GM12878 (cell line): Measurements from ENCODE around the gene RNASEH2B. TPM values are rescaled to one million over a fixed set of nuclear protein-coding genes. Genes with fewer than 3 reads are reported as not detected.

ENCODE experiments used
- ATAC-seq: fragments of 200-7000 bp; cut with Tn5 transposase; 3 replicates; pipeline ENCODE4 v1.9.1; 2020; ENCODE audit warnings: mild to moderate bottlenecking, moderate library complexity
- BruUV-seq: library from RNA; stranded (reverse); fragments of 400-500 nt; replicated peaks from 2 replicates; lab custom pipeline; 2021; lab: Mats Ljungman, UMichigan
- CTCF ChIA-PET: fragments of 300-600 bp; sonication (Branson Sonifier 250); formaldehyde crosslinking; extraction: SDS; loops from one replicate; lab custom pipeline; 2021; ENCODE audit warnings: inconsistent platforms; lab: Yijun Ruan, JAX
- POLR2A ChIA-PET: fragments of 350-600 bp; formaldehyde crosslinking; extraction: SDS; loops from one replicate; lab custom pipeline; 2021; ENCODE audit warnings: inconsistent platforms; lab: Charles Lee
- RAD21 ChIA-PET: fragments of 300-600 bp; sonication (Branson Sonifier 250); formaldehyde crosslinking; loops from one replicate; lab custom pipeline; 2023; ENCODE audit warnings: antibody characterized with exemption; ENCODE audit not compliant: unreplicated experiment; lab: Charles Lee
- SMC1A ChIA-PET: fragments of 300-600 bp; sonication (Branson Sonifier 250); formaldehyde crosslinking; loops from one replicate; lab custom pipeline; 2023; ENCODE audit not compliant: unreplicated experiment, uncharacterized antibody; lab: Charles Lee
- DNase-seq: peaks from one replicate; pipeline ENCODE4 v3.0.0-alpha.2; 2011; ENCODE audit warnings: low read depth, low spot score
- FAIRE-seq: peaks from 3 replicates; lab custom pipeline; 2011; peaks lifted over from hg19 to GRCh38; lab: Jason Lieb, UNC
- H2AFZ ChIP-seq: 2 replicates; pipeline ENCODE4 v1.6.0; 2011; ENCODE audit warnings: low read depth, low read length, control low read depth; ENCODE audit not compliant: control insufficient read depth
- H3K27ac ChIP-seq: 2 replicates; pipeline ENCODE4 v1.5.1; 2011; ENCODE audit warnings: control low read depth; ENCODE audit not compliant: control insufficient read depth, insufficient read depth
- H3K27me3 ChIP-seq, 2 experiments: replicated peaks in 1 of 2; 2 replicates each; pipeline versions ENCODE4 v1.6.0 to v1.6.1; 2011; ENCODE audit warnings: low read length in 1 of 2; ENCODE audit not compliant: control insufficient read depth in 2 of 2, insufficient read depth in 2 of 2
- H3K36me3 ChIP-seq, 2 experiments: 2 replicates each; pipeline ENCODE4 v1.5.1; 2011; ENCODE audit warnings: low read length in 1 of 2; ENCODE audit not compliant: control insufficient read depth in 2 of 2, insufficient read depth in 2 of 2
- H3K4me1 ChIP-seq: 2 replicates; pipeline ENCODE4 v1.6.1; 2011; ENCODE audit warnings: mild to moderate bottlenecking, low read length, moderate library complexity, mixed read lengths; ENCODE audit not compliant: control insufficient read depth, insufficient read depth
- H3K4me2 ChIP-seq: 2 replicates; pipeline ENCODE4 v1.6.0; 2011; ENCODE audit warnings: control low read depth; ENCODE audit not compliant: control insufficient read depth, insufficient read depth
- H3K4me3 ChIP-seq: fragments of 200-600 bp; sonication (generic); 2 replicates; pipeline ENCODE4 v1.5.1; 2016
- H3K79me2 ChIP-seq: 2 replicates; pipeline ENCODE4 v1.6.0; 2011; ENCODE audit warnings: low read length; ENCODE audit not compliant: control insufficient read depth, insufficient read depth
- H3K9ac ChIP-seq: 2 replicates; pipeline ENCODE4 v1.8.0; 2011; ENCODE audit warnings: low read length, control low read depth, mixed read lengths; ENCODE audit not compliant: control insufficient read depth, insufficient read depth
- H3K9me3 ChIP-seq: replicated peaks from 3 replicates; pipeline ENCODE4 v1.5.1; 2011; ENCODE audit warnings: mild to moderate bottlenecking, low read length; ENCODE audit not compliant: control insufficient read depth, insufficient read depth
- H4K20me1 ChIP-seq: 2 replicates; pipeline ENCODE4 v1.6.0; 2011; ENCODE audit not compliant: control insufficient read depth, insufficient read depth
- DPF2 ChIP-seq: fragments of 450-650 bp; IDR thresholded peaks from 2 replicates; pipeline ENCODE4 v1.6.1; 2017; ENCODE audit warnings: mild to moderate bottlenecking
- ELK1 ChIP-seq: IDR thresholded peaks from 2 replicates; pipeline ENCODE4 v1.6.1; 2012; ENCODE audit warnings: low read depth, low read length, improper control_type of control experiment
- EZH2 ChIP-seq: IDR thresholded peaks from 2 replicates; pipeline ENCODE4 v1.6.1; 2012; ENCODE audit warnings: low read depth, mild to moderate bottlenecking, control low read depth, inconsistent platforms, low read length, borderline replicate concordance; ENCODE audit not compliant: control insufficient read depth
- IRF4 ChIP-seq: IDR thresholded peaks from 2 replicates; pipeline ENCODE4 v1.6.1; 2011; ENCODE audit warnings: low read depth, low read length
- ZNF687 ChIP-seq: fragments of 450-650 bp; IDR thresholded peaks from 2 replicates; pipeline ENCODE4 v1.6.1; 2017; ENCODE audit warnings: mild to moderate bottlenecking, moderate library complexity
- WGBS: methylation state at CpG from one replicate; pipeline ENCODE4 v1.1.6; 2016; ENCODE audit warnings: low lambda C conversion rate; ENCODE audit not compliant: insufficient replicate concordance, insufficient coverage; ENCODE audit errors: missing lambda C conversion rate; 5-methylcytosine and 5-hydroxymethylcytosine counted together
- in situ Hi-C: fragments of 300-500 bp; cut with MboI; formaldehyde crosslinking; loops from 9 replicates; pipeline ENCODE4 v1.14.3; 2018; ENCODE audit warnings: mixed read lengths
- intact Hi-C: fragments of 100-400 bp; cut with micrococcal nuclease; formaldehyde crosslinking; loops from one replicate; pipeline ENCODE4 v1.14.2; 2022; ENCODE audit not compliant: unreplicated experiment
- polyA plus RNA-seq, 11 experiments: library from polyadenylated mRNA; depleted of rRNA in 4 of 11; unstranded in 6 of 11; stranded (reverse) in 5 of 11; fragments of >200 nt; fragmentation: Nextera tagmentation in 4 of 11; fragmentation: Illumina TruSeq in 1 of 11; extraction: Ambion mirVana in 4 of 11; extraction: Trizol in 1 of 11; gene quantifications; 1 replicate in 1 of 11; 2 replicates in 10 of 11; pipeline versions ENCODE4 v1.2.1 to v1.2.3, GENCODE V29; 2011 to 2016; ENCODE audit warnings: inconsistent platforms in 2 of 11, missing spikeins in 2 of 11, low read depth in 1 of 11
- total RNA-seq, 4 experiments: library from RNA; depleted of rRNA in 3 of 4; stranded (reverse); fragments of >200 nt in 3 of 4; fragmentation: Illumina TruSeq in 1 of 4; extraction: Trizol in 1 of 4; gene quantifications; 2 replicates each; pipeline versions ENCODE4 v1.2.1 to v1.2.3, GENCODE V29; 2013 to 2021

Gene RNASEH2B
- total and polyA plus RNA-seq, 10 of the 15 experiments (the other 5 are each of a cell fraction or from before 2014, with no cell fraction given), result 64.9 to 148 (median 97.3) TPM

DNA sequence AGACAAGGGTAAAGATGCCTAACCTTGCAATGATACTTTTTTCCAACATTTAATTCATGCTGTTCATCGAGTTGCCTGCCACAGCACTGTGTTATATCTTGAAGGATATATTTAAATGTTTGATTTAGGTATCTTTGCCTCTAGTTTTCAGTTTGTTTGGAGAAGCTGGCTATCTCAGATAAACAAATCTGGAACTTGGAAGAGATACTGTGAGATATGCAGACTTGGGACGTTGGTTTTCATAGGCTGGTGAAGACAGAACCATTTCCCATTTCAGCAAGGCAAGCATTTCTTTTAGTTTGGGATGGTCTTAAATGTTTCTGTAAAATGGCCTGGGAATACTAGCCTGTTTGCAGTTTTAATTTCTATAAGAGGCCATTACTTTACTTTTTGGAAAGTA is 3.3 kb downstream of the RNASEH2B start (continued):
- TF ChIP-seq ZNF687 (no peak), EZH2 (no peak), ELK1 (no peak)
- TF ChIP-seq, all 136 proteins: peak for 0

- in situ Hi-C loops (loop anchor here (5.0 to 10.0 kb wide), 4 partner anchors 107 to 937 kb away; no protein-coding TSS in a partner anchor), intact Hi-C loops (loop anchor here (5.0 kb wide), 5 partner anchors 382 to 977 kb away; partner anchors contain the start of genes SPRYD7 and TRIM13)
- Histone ChIP-seq H3K36me3 (no peaks in the 10 kb centered on the region), H3K9me3 (no peaks in the 10 kb centered on the region), H3K79me2 (peaks cover 95% of the 10 kb centered on the region), H3K4me1 (peaks cover 21% of the 10 kb centered on the region), H3K9ac (no peak overlapping the region), H3K4me3 (peak overlapping the region; percentile 31; the same call in 1 of the 2 replicates), H2AFZ (no peak overlapping the region), H3K27me3 (no peaks in the 10 kb centered on the region), H4K20me1 (no peaks in the 10 kb centered on the region), H3K27ac (peak overlapping the region; percentile 70), H3K4me2 (peak overlapping the region; percentile 55)
- WGBS, result 98% methylated on average over 9 of the region's 9 CpGs
- TF ChIP-seq DPF2 (no peak), IRF4 (no peak)
- SMC1A ChIA-PET, result interaction anchor here (1.0 to 4.2 kb wide), 22 partner anchors 13 to 937 kb away, joined by 3 to 57 read pairs (median 4); partner anchors contain the start of gene TRIM13
- DNase-seq (no peak), ATAC-seq (no peak), FAIRE-seq (no peak)
- no TSS peak for BruUV-seq
- RAD21 ChIA-PET, result interaction anchor here (0.7 to 5.7 kb wide), 18 partner anchors 14 to 978 kb away, joined by 3 to 118 read pairs (median 6); partner anchors contain the start of genes SPRYD7 and TRIM13
- POLR2A ChIA-PET, result interaction anchor here (0.7 to 3.3 kb wide), 8 partner anchors 14 to 917 kb away, joined by 3 to 16 read pairs (median 4); partner anchors contain the start of gene TRIM13
- CTCF ChIA-PET, result interaction anchor here (0.6 to 5.8 kb wide), 13 partner anchors 12 to 938 kb away, joined by 3 to 56 read pairs (median 5); no protein-coding TSS in a partner anchor
These were observed 4.6 kb downstream of the RNASEH2B start for GRCh38 chr13:50914176-50914700.
